Hematopoietic multipotent progenitor cell treated with erythropoietin and hydrocortisone succinate and interleukin-3 and kit ligand, for 4 days (in vitro differentiated cells): ENCODE measurements around the gene NKX6-1.

Experiments
- DNase-seq: peaks from one replicate; pipeline ENCODE4 v3.0.0-alpha.2; 2015

The NKX6-1 gene

GRCh38 chr4:84497504-84498202 is 1.4 kb downstream of the NKX6-1 start:
- no peak for DNase-seq

GRCh38 chr4:84496706-84497503 is 2.2 kb downstream of the NKX6-1 start:
- DNase-seq = no peak

- no peak for DNase-seq
Measured at GRCh38 chr4:84496331-84496705, 2.8 kb downstream of the NKX6-1 start.

DNA sequence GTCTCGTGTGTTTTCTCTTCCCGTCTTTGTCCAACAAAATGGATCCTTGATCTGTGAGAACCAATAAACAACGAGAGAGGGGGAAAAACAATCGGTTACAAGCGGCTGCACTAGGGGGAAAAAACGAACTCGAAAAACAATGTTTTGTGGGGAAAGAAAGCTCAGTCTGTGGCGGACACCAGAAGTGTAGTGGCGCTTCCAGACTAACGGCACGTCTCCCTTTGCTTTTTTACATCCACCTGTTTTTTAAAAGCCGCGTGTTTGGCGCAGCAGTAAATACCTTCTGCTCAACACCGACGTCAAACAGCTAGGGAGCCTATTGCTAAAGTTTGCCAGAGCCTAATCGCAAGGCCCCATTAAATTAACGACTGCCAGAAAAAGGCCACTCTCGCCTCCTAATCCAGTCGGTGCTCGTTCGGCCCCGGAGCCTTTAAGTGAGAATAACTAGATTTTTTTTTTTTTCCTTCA is 3.3 kb downstream of the NKX6-1 start:
- no peak for DNase-seq

DNA sequence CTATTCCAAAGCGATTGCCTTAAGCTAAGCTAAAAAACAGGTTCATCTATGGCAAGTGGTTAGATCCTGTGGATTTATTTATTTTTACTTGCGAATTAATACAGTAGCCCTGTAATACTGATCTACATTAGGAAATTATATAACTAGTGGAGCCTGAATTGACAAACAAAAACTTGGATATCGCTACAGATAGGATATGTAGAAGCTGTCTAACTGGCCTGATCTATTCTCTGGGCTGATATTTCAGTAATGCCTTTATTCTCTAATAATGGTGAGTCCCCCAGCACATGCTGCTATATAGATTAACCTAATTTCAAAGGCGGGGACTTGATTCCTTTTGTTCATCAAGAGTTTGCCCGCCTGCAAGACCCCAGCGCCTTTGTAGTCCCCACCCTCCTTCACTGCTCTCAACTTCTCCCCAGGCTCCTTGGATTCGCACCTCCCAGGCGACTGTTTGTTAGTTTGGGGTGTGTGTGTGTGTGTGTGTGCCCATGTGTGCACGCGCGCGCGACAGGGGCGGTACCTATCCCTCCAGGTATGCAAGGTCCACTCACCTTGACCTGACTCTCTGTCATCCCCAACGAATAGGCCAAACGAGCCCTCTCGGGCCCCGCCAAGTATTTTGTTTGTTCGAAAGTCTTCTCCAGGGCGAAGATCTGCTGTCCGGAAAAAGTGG is 3.8 kb downstream of the NKX6-1 start:
- no peak for DNase-seq

DNA sequence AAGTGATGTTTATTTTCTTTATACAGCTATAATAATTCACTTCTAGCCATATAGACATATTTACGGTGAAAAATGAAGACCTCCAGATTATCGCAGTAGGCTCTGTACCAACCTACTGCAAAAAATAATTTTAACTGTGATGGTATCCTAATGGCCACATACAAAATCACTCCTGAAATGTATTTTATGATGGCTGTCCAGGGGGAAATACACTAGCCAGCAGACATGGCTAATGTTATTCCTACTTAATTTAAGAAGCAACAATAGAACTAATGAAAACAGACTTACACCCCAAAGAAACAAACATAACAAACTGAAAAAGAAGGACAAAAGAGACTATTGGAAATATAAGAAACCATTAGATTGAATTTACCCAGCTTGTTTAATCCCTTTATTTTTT is 4.6 kb downstream of the NKX6-1 start:
- no peak for DNase-seq

- no peak for DNase-seq
Measured at GRCh38 chr4:84494076-84494475, 5.0 kb downstream of the NKX6-1 start.

DNA sequence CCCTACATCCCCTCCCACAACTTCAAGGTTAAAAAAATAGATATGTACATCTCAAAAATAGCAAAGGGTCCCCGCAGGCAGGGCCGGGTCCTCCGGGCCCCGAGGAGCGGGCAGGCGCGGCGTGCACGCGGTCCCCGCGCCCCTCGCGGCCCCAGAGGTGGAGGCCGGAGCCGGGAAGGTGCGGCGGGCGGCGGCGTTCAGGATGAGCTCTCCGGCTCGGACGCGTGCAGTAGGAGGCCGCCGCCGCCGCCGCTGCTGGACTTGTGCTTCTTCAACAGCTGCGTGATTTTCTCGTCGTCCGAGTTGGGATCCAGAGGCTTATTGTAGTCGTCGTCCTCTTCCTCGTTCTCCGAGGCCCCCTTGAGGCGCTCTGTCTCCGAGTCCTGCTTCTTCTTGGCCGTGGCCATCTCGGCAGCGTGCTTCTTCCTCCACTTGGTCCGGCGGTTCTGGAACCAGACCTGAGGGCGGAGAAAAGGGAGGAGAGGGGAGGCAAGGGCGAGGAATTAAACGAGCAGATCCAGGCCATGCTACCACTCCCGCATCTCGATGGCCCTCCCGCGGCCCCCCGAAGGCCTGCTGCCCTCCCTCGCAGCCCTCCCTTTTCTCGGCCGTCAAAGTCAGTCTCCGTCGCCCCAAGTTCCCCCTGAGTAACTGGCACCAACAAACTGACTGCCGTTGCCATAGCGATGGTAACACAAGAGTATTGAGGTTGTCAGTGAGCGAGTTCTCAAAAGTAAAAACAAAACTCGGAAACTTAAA is 5.8 kb downstream of the NKX6-1 start:
- DNase-seq = peak; percentile 50

DNA sequence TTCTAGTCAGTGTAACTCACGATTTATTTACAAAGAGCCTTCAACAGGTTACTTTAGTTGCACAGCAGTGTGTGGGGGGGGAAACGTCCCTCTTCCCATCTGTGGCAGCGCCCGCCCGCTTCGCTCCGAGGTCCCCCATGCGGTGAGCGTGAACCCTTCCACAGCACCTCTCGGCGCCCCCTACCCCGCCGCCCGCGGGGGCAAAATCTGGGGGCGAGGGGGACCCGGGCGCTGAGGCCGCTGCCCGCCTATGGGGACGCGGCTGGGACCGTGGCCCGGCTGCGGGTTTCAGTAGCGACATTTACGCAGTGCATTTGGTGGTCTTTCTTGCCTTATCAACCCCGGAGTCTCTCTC is 6.4 kb downstream of the NKX6-1 start:
- no peak for DNase-seq

DNA sequence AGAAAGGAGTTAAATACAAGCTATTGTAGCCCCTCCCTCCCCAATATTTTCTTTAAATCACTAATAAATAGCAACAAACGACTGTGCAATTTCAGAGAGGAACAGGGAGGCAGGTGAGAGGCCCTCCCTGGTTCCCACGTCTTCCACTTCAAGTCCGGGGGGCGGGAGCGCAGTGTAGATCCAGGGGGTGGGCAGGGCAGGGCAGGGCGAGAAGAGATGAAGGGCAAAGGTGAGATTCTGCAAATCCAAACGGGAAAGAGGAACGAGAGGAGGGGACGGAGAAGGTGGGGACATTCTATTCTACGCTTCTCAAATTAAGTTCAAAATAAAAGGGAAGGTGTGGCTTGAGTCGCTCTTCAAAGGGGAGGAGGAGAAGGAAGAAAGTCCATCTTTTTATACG is 6.8 kb downstream of the NKX6-1 start:
- DNase-seq = no peak

DNA sequence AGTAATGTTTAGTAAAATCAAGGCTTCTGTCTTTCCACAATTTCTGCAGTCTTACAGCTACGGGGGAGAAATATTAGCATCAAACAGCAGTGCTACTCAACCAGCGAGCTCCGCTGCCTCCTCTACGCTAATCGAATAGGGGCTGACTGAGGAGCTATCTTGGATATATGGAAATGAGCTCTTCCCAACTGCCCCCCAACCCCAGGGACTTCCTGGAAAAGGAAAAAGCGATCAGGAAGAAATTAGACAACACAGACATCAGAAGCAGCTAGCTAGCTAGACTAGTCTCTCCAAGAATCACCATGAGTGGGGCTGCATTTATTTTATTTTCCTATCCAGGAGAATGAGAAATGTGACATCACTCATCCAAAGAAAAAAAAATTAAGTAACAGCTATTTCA is 7.6 kb downstream of the NKX6-1 start:
- no peak for DNase-seq

- DNase-seq = no peak
Measured at GRCh38 chr4:84490663-84491062, 8.4 kb downstream of the NKX6-1 start.

DNA sequence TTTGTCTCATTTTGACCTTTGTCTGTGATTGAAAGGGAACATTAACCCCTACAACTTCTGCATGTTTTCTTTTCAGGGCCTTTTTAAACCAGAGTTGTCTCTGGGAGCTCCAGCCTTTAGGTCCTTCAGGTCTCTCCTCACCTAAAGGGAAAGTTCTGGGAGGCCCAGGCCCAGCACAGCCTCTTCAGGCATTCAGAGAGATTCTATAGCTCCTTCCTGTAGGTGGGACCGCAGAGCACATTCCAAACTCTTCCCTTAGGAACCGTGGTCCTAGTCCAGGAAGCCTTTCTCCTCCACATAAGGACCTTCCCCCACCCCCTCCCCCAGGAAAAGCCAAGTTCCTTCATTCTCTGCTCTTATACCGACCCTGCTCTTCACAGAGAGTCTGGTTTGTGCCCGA is 14.9 kb downstream of the NKX6-1 start:
- no peak for DNase-seq

- no peak for DNase-seq
Measured at GRCh38 chr4:84483688-84484087, 15.4 kb downstream of the NKX6-1 start.

- DNase-seq = peak; percentile 62
Measured at GRCh38 chr4:84482564-84483563, 16.2 kb downstream of the NKX6-1 start.

GRCh38 chr4:84481860-84482245 is 17.2 kb downstream of the NKX6-1 start:
- DNase-seq = no peak

DNA sequence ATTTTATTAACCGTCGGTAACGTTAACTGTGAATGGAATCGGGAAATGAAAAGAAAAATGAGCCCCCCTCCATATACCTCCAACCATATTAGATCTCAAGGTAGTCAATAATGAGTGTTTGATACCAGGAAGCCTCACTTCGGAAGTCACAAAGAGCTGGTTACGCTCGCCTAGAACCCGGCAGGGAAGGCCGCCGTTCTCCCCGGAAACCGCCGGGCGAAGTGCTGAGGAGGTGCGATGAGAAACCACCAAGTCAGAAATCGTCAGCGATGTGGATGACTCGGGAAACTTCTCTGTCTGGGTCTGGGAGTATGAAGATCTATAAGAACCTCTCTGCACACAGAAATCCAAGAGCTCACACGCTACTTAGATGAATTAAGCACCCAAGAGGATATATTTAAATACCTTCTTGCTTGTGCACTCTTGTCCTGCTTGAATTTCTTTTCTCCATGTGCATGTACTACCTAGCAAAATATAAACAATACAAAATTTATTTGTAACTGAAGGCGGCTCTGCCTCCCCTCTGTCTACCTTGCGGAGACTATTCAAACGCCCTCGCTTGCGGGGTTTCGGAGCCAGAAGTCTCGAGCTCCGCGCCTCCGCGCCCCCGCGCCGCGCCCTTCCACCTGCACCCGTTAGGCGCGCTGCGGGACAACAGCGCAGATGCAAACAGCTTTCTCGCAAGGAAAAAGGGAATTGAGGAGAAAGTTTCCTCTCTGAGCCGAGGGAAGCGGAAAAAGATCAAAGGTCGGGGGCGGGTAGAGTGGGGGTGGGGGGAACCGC is 17.8 kb downstream of the NKX6-1 start:
- no peak for DNase-seq

GRCh38 chr4:84480082-84480481 is 19.0 kb downstream of the NKX6-1 start:
- no peak for DNase-seq

DNA sequence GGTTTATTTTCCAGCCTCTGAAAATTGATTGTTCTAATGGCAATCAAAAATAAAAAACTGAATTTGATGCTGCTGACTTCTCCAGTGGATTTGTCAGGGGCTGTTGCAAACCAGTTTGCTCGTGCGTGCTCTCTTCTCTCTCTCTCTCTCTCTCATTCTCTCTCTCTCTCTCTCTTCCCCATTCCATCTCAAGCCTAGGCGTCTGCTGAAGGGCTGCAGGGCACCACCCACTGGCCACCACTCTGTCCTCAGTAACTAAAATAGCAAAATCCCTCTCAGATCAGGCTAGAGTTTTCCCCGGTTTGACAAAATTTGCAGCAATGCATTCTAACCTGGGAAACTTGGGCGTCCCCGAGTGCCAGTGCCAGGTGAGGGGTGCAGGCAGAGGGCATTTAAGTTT is 19.4 kb downstream of the NKX6-1 start:
- DNase-seq = no peak

- DNase-seq = no peak
Measured at GRCh38 chr4:84477738-84478137, 21.4 kb downstream of the NKX6-1 start.

DNA sequence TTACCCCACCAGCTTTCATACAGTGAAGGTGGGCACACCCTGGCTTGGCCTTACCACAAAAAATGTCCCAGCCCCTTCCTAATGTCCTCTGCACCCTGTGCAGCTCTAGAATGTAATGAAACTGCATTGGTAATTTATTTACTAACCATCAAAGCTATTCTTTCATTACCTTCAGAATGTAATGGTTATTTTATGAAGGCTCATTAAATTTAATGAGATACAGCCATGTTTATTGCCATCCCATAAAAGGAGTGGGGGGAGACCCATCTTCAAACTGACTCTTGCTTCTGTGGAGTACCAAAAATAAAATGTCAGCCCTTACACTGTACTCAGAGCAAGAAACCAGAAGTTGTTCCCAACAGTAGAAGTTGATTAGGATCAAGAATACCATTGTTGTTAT is 25.0 kb downstream of the NKX6-1 start:
- no peak for DNase-seq
